Stomach (tissue), 9 donors: ENCODE data around the gene IFNAR1. TPM values are rescaled to one million over a fixed set of nuclear protein-coding genes. Genes with fewer than 3 reads are reported as not detected.
"Not testable (repeated sequence)": the region's sequence is repeated elsewhere in the genome, so short reads cannot be mapped to it uniquely, and the experiment has no call there.

Experiments used
- DNase-seq, 2 donors: peaks; one replicate each; pipeline versions ENCODE4 v3.0.0 to v3.0.0-alpha.2; 2013 to 2019
- H3K27ac ChIP-seq, 5 donors: fragments of 200-600 bp in 4 of 5; sonication (generic) in 4 of 5; one replicate each; pipeline ENCODE4 v1.5.1; 2013 to 2019; ENCODE audit warnings: mild to moderate bottlenecking in 1 of 5, moderate library complexity in 1 of 5
- H3K27me3 ChIP-seq, 3 donors: fragments of 200-600 bp; sonication (generic); one replicate each; pipeline ENCODE4 v1.5.1; 2017 to 2019; ENCODE audit warnings: mixed run types in 1 of 3
- H3K36me3 ChIP-seq, 4 donors: fragments of 200-600 bp; sonication (generic); 1 replicate in 3 of 4; 2 replicates in 1 of 4; pipeline ENCODE4 v1.5.1; 2016 to 2019
- H3K4me1 ChIP-seq, 4 donors: fragments of 200-600 bp; sonication (generic); one replicate each; pipeline ENCODE4 v1.5.1; 2016 to 2019
- H3K4me3 ChIP-seq, 4 donors: fragments of 200-600 bp; sonication (generic) in 3 of 4; one replicate each; pipeline ENCODE4 v1.5.1; 2016 to 2019; ENCODE audit warnings: mild to moderate bottlenecking in 1 of 4
- H3K9me3 ChIP-seq, 4 donors: fragments of 200-600 bp; sonication (generic); one replicate each; pipeline ENCODE4 v1.5.1; 2016 to 2019
- CTCF ChIP-seq, 7 experiments: fragments of 450-650 bp in 4 of 7; fragments of 200-600 bp in 3 of 7; sonication (generic) in 3 of 7; IDR thresholded peaks; one replicate each; pipeline ENCODE4 v1.5.1; 2016 to 2019; ENCODE audit warnings: antibody characterized with exemption in 7 of 7, control low read depth in 2 of 7, mild to moderate bottlenecking in 1 of 7
- EP300 ChIP-seq: sonication (generic); formaldehyde crosslinking; IDR thresholded peaks from one replicate; pipeline ENCODE4 v1.6.1; 2017; ENCODE audit warnings: antibody characterized with exemption
- POLR2A ChIP-seq, 4 donors: fragments of 450-650 bp; IDR thresholded peaks; one replicate each; pipeline ENCODE4 v1.6.1; 2016; ENCODE audit warnings: antibody characterized with exemption in 4 of 4, control low read depth in 2 of 4, mild to moderate bottlenecking in 1 of 4, moderate library complexity in 1 of 4
- POLR2AphosphoS5 ChIP-seq, 3 donors: sonication (generic); formaldehyde crosslinking; IDR thresholded peaks; one replicate each; pipeline ENCODE4 v1.6.1; 2016; ENCODE audit warnings: antibody characterized with exemption in 3 of 3
- WGBS, 5 donors: extraction: QIAGEN DNeasy Blood & Tissue Kit in 3 of 5; methylation state at CpG; one replicate each; pipeline versions ENCODE4 v1.1.5 to v1.1.7; 2013 to 2018; 5-methylcytosine and 5-hydroxymethylcytosine counted together
- intact Hi-C: fragments of 100-400 bp; cut with DNase I; formaldehyde crosslinking; loops from one replicate; pipeline ENCODE4 v1.15.1; 2023; ENCODE audit warnings: low total_unique reads
- polyA plus RNA-seq, 3 donors: library from polyadenylated mRNA; stranded (reverse); fragments of 200-250 nt; gene quantifications; one replicate each; pipeline ENCODE4 v1.2.3, GENCODE V29; 2013
- total RNA-seq, 5 donors: library from RNA; depleted of rRNA; stranded (reverse); fragments of >200 nt; gene quantifications; one replicate each; pipeline versions ENCODE4 v1.1.0 to v1.2.3, GENCODE V29; 2014 to 2016
- donor health status: healthy with polysubstance abuse.
- donor health status: Bipolar disorder and iron deficiency.
- donor health status: healthy.

IFNAR1 gene
- total and polyA plus RNA-seq, 8 donors: 2.6 to 34.5 (median 11.2) TPM

DNA sequence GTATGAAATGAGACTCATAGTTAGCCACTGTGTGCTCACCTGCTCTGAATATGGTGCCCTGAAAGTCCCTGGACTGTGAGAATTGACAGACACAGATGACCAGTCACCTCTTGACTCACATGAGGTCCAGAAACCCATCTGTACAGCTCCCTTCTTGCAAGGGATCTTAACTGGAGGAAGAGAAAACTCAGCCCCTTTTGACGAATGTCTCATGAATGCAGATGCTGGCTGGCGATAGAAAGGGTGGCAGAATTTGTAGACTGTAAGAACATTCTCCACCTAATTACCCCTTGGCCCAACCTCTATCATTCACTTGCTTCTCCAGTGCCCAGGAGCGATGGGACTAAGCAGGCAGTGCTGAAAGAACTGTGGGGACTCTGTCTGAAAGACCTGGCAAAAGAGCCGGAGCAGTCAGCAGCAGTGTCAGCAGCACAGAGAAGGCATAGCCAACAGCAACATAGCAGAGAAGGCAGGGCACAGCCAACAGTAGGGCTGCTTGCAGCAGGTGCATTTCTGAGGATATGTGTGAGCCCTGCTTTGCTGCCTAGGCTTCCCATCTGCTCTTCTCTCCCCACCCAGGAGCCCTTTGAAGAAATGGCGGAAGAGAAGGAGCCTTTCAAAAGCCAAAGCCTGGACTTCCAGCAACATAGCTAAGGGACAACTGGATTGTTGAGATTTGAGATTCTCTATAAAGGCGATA, 52.6 kb downstream of the IFNAR1 start:
- intact Hi-C loops: loop anchor here (10.0 kb wide), 1 partner anchor 173 kb away; no protein-coding TSS in a partner anchor
- DNase-seq: no peak
- Histone ChIP-seq H3K9me3 (no peaks in the 10 kb centered on the region), H3K4me3 (no peak overlapping the region), H3K4me1 (peaks cover 12 to 53% (median 22%) of the 10 kb centered on the region in 4 donors), H3K36me3 (no peaks in the 10 kb centered on the region), H3K27me3 (no peaks in the 10 kb centered on the region), H3K27ac (no peak overlapping the region)
- WGBS, 5 donors: 83 to 91% (median 88%) methylated on average over 6 of the region's 6 CpGs
- TF ChIP-seq EP300 (no peak), POLR2AphosphoS5 (IDR thresholded peaks at IDR 0.05) (no peak), CTCF (IDR thresholded peaks at IDR 0.05) (no peak), POLR2A (IDR thresholded peaks at IDR 0.05) (no peak)

- Histone ChIP-seq H3K4me1 (peaks cover 19 to 59% (median 29%) of the 10 kb centered on the region in 4 donors), H3K36me3 (no peaks in the 10 kb centered on the region), H3K27ac (no peak overlapping the region), H3K27me3 (no peaks in the 10 kb centered on the region), H3K9me3 (no peaks in the 10 kb centered on the region), H3K4me3 (no peak overlapping the region)
- TF ChIP-seq POLR2AphosphoS5 (IDR thresholded peaks at IDR 0.05) (no peak), EP300 (no peak), POLR2A (IDR thresholded peaks at IDR 0.05) (no peak), CTCF (IDR thresholded peaks at IDR 0.05) (no peak)
- no peak for DNase-seq
- intact Hi-C loops: loop anchor here (10.0 kb wide), 1 partner anchor 173 kb away; no protein-coding TSS in a partner anchor
- WGBS, 5 donors: 85 to 93% (median 90%) methylated on average over 9 of the region's 9 CpGs
Measured at GRCh38 chr21:33378081-33378480, 53.3 kb downstream of the IFNAR1 start.

GRCh38 chr21:33379934-33380333, 55.2 kb downstream of the IFNAR1 start:
- H3K4me3 ChIP-seq, H3K36me3 ChIP-seq, DNase-seq, H3K9me3 ChIP-seq, H3K27me3 ChIP-seq: not testable (repeated sequence)
- TF ChIP-seq POLR2AphosphoS5 (IDR thresholded peaks at IDR 0.05): peak in 2 of 3 donors; percentile 18 to 21
- Histone ChIP-seq H3K27ac (peak overlapping the region; percentile 68 to 90 (median 73)), H3K4me1 (peaks cover 27 to 59% (median 32%) of the 10 kb centered on the region in 4 donors)
- WGBS, 5 donors: 36 to 67% (median 56%) methylated on average over 1 of the region's 1 CpG
- intact Hi-C loops: loop anchor here (10.0 kb wide), 1 partner anchor 175 kb away; no protein-coding TSS in a partner anchor

DNA sequence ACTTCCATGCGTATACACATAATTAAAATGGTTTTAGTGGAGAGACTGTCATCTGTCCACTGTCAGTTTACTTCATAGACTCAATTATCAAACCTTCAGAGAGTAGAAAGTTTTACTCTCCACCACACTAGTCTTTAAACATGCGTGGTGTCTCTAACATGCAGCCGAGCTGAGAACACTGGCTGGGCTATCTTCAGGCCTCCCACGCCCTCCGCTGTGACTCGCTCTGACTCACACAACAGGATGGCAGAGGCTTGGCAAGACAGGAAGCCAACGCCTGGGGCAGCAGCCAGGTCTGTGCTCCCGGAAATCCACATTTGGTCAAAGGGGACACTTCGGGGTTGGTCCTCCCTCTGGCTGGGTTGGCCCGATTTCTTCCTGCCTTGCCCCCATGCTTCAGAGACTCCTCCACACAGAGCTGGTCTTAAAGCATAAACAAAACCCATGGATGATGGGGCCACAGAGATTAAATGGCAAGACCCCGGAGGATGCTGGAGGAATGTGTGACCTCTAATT, 55.8 kb downstream of the IFNAR1 start:
- Histone ChIP-seq H3K27ac (peak overlapping the region; percentile 44 to 90 (median 73)), H3K9me3 (no peaks in the 10 kb centered on the region), H3K27me3 (no peaks in the 10 kb centered on the region), H3K36me3 (no peaks in the 10 kb centered on the region), H3K4me3 (no peak overlapping the region), H3K4me1 (peaks cover 27 to 62% (median 31%) of the 10 kb centered on the region in 4 donors)
- WGBS, 5 donors: 14 to 20% (median 15%) methylated on average over 11 of the region's 11 CpGs
- no peak for TF ChIP-seq EP300
- TF ChIP-seq POLR2A (IDR thresholded peaks at IDR 0.05): no peak
- TF ChIP-seq POLR2AphosphoS5 (IDR thresholded peaks at IDR 0.05): peak; percentile 51 to 93 (median 85)
- TF ChIP-seq CTCF (IDR thresholded peaks at IDR 0.05): no peak
- intact Hi-C loops: no loop called here
- DNase-seq: peak; percentile 86 to 93

- intact Hi-C loops, DNase-seq, H3K9me3 ChIP-seq, H3K36me3 ChIP-seq, H3K4me3 ChIP-seq, H3K27me3 ChIP-seq: not testable (repeated sequence)
- Histone ChIP-seq H3K4me1 (peaks cover 27 to 63% (median 31%) of the 10 kb centered on the region in 4 donors), H3K27ac (peak overlapping the region in 3 of 5 donors; percentile 73 to 90 (median 88))
- WGBS, 5 donors: 89 to 96% (median 95%) methylated on average over 6 of the region's 6 CpGs
Measured at GRCh38 chr21:33381381-33381780, 56.6 kb downstream of the IFNAR1 start.
